H1 (cell line): Measurements from ENCODE around the gene DPYD. TPM values are rescaled to one million over a fixed set of nuclear protein-coding genes. Genes with fewer than 3 reads are reported as not detected.

Source experiments
- CHD2 ChIP-seq: IDR thresholded peaks from 2 replicates; pipeline ENCODE4 v1.6.1; 2012; ENCODE audit warnings: low read length, improper control_type of control experiment
- CHD7 ChIP-seq: fragments of 300-600 bp; sonication (generic); IDR thresholded peaks from 2 replicates; pipeline ENCODE4 v1.7.1; 2012; ENCODE audit warnings: low read length, moderate library complexity, mild to moderate bottlenecking, inconsistent platforms; ENCODE audit not compliant: insufficient replicate concordance
- CTBP2 ChIP-seq: IDR thresholded peaks from 2 replicates; pipeline ENCODE4 v1.7.0; 2011; ENCODE audit warnings: borderline replicate concordance, mild to moderate bottlenecking, moderate library complexity, mixed read lengths, low read length; ENCODE audit not compliant: insufficient read depth, insufficient read length
- SP4 ChIP-seq: IDR thresholded peaks from 2 replicates; pipeline ENCODE4 v1.6.1; 2012; ENCODE audit warnings: low read length, inconsistent platforms
- polyA plus RNA-seq, 7 experiments: library from polyadenylated mRNA; depleted of rRNA in 3 of 7; stranded (reverse) in 5 of 7; unstranded in 2 of 7; fragments of >200 nt in 5 of 7; fragments of 200-250 nt in 2 of 7; gene quantifications; 1 replicate in 5 of 7; 2 replicates in 1 of 7; 4 replicates in 1 of 7; pipeline versions ENCODE4 v1.2.1 to v1.2.3, GENCODE V29; 2011 to 2013; ENCODE audit warnings: missing spikeins in 2 of 7, mixed read lengths in 2 of 7
- total RNA-seq: library from RNA; stranded (reverse); fragmentation: NEBNext Ultra II Directional; extraction: Animal tissue kit (Norgen Biotek cat#: 25700); gene quantifications from 2 replicates; pipeline ENCODE4 v1.2.1, GENCODE V29; 2021
- TF ChIP-seq, protein P1 (sequence below): IDR thresholded peaks from 2 replicates; pipeline ENCODE4 v1.6.1; 2012; ENCODE audit warnings: low read length, inconsistent platforms

DPYD gene
- total and polyA plus RNA-seq, 2 of the 8 experiments (the other 6 are each of a cell fraction or from before 2014, with no cell fraction given), result 0.29 to 0.73 TPM

DNA sequence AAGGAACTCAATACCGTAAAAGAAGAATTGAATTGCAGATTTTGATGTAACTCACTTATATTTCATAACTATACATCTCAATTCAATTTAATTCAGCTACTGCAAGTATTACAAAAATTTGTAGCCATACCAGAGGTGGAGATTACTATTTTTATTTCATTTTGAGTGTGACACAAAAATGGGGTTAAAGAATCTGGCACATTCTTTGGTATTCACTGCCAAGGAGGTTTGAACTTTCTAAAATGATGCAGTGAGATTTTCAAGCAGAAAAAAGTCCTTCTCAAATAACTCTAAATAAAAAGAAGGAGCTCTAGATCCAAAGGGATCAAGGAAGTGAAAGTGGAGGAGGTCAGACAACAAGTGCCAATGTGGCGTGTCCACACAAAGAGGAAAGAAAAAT lies 569.0 kb downstream of the DPYD start (continued):
- no peak for TF ChIP-seq CHD7
- no peak for TF ChIP-seq CHD2
- no peak for TF ChIP-seq SP4
- TF ChIP-seq, protein P1, sequence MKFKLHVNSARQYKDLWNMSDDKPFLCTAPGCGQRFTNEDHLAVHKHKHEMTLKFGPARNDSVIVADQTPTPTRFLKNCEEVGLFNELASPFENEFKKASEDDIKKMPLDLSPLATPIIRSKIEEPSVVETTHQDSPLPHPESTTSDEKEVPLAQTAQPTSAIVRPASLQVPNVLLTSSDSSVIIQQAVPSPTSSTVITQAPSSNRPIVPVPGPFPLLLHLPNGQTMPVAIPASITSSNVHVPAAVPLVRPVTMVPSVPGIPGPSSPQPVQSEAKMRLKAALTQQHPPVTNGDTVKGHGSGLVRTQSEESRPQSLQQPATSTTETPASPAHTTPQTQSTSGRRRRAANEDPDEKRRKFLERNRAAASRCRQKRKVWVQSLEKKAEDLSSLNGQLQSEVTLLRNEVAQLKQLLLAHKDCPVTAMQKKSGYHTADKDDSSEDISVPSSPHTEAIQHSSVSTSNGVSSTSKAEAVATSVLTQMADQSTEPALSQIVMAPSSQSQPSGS, result no peak
- TF ChIP-seq CTBP2, result no peak
